Measurements from ENCODE around the gene LPCAT1.
"Not testable (repeated sequence)": the region's sequence is repeated elsewhere in the genome, so short reads cannot be mapped to it uniquely, and the experiment has no call there.

LPCAT1 gene, protein sequence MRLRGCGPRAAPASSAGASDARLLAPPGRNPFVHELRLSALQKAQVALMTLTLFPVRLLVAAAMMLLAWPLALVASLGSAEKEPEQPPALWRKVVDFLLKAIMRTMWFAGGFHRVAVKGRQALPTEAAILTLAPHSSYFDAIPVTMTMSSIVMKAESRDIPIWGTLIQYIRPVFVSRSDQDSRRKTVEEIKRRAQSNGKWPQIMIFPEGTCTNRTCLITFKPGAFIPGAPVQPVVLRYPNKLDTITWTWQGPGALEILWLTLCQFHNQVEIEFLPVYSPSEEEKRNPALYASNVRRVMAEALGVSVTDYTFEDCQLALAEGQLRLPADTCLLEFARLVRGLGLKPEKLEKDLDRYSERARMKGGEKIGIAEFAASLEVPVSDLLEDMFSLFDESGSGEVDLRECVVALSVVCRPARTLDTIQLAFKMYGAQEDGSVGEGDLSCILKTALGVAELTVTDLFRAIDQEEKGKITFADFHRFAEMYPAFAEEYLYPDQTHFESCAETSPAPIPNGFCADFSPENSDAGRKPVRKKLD

DNA sequence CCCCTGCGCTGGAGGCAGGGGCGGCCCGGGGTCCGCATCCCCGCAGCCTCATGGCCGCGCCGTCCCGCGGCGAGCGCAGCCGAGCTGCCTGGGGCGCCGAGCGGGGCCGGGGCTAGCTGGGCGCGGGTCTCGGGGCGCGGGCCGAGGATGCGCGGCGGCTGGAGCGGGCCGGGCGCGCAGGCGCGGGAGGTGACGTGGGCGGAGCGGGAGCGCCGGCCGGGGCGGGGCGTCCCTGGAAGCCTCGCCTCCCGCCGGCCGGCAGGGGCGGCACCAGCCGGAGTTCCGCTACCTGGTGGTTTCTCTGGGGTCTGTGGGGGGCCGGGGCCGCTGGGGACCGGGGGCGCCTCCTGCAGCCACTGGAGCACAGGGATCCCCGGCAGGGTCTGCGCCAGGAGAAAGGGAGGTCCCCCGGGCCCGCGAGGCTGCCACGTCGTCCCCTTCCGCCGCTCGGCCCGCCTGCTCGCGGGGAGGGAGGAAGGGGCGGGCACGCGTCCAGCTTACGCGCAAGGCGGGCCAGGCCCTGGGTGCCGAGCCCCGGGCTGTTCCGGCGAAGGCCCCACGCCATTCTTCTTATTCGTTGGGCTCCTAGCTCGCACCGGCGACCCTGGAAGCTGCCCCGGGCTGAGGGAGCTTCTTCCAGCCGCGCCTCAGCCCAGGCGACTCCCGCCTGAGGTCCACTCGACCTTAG, at the start of gene LPCAT1:
TSS of gene LPCAT1 (minus strand) at position 168 of the 688 bp plus-strand sequence. CDS start at position 52, 116 bp downstream.
- in situ Hi-C loops (cut with MboI; ENCODE audit: low sequenced_read_pairs) = no loop called here

DNA sequence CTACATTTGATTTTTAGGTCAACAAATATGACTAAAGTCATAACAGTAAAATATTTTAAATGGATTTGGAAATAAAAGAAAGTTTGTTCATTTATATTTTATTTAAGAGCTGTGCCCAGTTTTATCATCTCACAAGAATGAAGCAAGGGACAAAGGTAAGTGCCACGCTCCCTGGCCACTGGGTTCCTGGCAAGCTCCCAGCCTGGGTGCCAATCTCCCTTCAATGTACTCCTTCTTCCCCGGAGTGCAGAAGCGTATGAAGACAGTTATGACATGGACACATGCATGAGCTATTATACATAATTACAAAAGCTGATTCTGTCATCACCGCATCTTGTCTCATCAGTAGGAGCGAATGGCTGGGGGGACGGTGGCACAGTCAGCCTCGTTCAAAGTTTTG, 48.1 kb upstream of the LPCAT1 start:
- in situ Hi-C loops (cut with MboI; ENCODE audit: low sequenced_read_pairs) = not testable (repeated sequence)

DNA sequence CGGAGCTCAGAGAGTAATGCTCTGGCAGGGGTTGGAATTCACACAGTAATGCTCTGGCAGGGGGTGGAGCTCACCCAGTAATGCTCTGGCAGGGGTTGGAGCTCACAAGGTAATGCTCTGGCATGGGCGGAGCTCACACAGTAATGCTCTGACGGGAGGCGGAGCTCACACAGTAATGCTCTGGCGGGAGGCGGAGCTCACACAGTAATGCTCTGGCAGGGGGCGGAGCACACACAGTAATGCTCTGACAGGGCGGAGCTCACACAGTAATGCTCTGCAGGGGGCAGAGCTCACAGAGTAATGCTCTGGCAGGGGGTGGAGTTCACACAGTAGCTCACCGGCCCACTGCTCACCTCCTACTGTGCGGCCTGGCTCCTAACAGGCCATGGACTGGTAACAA, 47.2 kb upstream of the LPCAT1 start:
- in situ Hi-C loops (cut with MboI; ENCODE audit: low sequenced_read_pairs) = no loop called here

DNA sequence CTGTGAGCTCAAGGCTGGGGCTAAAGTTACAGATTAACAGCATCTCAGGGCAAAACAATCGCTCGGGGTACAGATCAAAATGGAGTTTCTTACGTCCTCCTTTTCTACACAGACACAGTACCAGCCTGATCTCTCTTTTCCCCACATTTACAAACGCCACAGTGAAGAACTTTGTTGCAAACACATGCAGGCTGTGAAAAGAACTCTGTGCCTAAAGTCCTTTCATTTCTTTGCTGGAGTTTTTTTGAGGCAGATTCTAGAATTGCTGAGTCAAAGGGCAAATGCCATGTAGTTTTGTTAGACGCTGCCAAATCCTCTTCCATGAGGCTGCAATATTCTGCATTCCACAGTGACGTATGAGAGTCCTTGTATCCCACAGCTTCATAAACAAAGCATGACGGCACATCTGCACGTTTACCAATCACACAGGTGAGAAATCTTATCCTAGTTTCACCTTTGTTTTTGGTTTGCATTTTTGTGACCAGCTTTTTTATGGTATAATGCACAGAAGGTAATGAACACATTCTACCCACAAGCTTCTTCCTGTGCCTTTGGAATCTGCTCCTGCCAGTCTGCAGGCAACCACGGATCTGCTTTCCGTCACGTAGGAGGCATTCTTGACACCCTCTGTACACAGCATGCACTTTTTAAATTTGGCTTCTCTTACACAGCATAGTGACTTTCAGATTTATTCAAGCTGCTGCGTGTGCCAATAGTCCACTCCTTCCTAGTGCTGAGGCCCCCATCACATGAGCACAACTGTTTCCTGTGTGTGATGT, 44.6 kb upstream of the LPCAT1 start:
- in situ Hi-C loops (cut with MboI; ENCODE audit: low sequenced_read_pairs) = no loop called here

DNA sequence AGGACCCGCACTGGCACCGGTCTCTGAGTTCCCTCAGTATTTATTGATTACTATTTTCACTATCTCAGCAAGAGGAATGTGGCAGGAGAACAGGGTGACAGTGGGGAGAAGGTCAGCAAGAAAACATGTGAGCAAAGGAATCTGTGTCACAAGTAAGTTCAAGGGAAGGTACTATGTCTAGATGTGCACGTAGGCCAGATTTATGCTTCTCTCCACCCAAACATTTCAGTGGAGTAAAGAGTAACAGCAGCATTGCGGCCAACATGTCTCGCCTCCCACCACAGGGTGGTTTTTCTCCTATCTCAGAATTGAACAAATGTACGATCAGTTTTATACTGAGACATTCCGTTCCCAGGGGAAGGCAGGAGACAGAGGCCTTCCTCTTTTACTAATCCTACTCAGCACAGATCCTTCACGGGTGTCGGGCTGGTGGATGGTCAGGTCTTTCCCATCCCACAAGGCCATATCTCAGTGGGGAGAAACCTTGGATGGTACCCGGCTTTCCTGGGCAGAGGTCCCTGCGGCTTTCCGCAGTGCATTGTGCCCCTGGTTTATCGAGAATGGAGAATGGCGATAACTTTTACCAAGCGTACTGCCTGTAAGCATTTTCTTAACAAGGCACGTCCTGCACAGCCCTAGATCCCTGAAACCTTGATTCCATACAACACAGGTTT, 43.9 kb upstream of the LPCAT1 start:
- in situ Hi-C loops (cut with MboI; ENCODE audit: low sequenced_read_pairs) = not testable (repeated sequence)

DNA sequence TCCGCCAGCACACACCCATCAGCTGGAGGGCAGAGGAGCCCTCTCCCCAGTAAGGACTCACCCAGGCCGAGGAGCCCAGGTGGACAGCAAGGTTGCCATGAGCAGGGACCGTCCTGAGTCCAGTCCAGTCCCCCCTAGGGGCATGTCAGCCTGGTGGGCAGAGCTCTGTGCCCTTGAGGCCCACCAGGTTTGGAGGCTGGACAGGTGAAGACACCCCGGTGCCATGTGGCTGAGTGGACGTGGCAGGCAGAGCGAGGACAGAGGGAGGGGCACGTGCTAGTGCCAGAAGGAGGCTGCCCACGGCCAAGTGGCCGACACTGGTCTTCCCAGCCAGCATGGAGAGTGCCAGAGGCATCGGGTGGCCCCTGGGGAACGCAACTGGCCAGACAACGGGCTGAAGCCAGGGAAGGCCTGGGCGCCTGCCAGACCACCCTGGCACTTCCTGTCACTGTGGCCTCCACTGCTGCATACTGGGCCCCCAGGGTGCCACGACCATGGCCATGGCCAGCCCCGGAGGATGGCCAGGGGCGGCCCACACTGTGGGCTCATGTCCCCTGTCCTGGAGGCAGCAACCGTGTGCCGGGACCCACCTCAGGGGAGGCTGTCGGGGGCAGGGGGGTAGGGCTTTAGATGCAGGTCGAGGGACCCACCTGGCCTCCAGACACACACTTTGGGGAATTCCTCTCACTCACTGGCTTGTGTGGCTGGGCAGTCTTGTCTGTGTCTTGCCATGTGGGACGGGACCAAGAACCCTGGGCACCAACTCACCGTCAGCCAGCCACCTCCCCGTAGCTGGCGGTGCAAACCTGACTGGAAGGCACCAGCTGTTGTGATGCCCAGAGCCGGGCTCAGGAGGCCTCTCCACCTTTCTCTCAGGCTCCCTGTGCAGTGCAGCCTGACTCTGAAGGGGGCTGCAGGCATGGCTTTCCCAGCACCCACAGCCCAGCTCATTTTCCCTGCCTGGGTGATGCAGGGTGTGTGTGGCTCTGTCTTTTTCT, 42.3 kb upstream of the LPCAT1 start:
- in situ Hi-C loops (cut with MboI; ENCODE audit: low sequenced_read_pairs) = no loop called here

DNA sequence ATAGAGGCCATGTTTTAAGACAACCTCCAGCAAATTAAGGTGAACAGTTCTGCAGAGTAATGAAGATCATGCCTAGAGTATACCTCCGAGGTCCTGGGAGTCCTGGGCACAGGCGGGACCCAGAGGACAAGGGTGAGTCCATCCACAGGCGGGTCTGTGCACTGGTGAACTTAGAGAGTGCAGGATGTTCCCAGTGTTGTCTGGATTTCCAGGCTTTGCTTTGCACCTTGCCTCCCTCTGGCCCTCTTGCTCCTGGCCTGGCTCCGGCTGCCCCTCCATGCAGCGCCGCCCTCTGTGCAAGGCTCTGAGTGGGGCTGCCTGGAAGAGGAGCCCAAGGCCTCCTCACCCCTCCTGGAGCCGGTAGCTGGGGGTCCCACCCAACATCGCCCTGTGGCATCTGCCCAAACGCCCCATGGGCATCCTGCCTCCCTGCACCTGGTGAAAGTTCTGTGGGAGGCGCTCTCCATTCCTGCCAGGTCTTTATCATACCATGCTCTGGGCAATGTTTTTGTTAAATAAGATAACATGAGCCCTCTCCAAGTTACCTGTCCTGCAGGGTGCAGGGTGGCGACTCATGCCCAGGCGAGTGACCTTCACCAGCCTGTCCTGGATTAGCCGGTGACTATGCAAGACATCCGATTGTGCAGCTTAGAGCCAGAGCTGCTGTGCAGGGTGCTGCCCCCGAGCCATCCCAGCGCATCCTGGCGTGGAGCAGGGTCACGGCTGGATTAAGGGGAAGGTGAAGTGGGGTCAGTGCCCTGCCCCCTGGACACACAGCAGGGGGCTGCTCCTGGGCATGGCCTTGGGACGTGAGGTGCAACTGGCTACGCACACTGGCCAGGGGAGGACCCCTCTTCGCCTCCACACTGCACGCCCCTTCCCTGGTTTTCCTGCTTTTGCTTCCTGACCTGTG, 41.3 kb upstream of the LPCAT1 start:
- in situ Hi-C loops (cut with MboI; ENCODE audit: low sequenced_read_pairs) = no loop called here

DNA sequence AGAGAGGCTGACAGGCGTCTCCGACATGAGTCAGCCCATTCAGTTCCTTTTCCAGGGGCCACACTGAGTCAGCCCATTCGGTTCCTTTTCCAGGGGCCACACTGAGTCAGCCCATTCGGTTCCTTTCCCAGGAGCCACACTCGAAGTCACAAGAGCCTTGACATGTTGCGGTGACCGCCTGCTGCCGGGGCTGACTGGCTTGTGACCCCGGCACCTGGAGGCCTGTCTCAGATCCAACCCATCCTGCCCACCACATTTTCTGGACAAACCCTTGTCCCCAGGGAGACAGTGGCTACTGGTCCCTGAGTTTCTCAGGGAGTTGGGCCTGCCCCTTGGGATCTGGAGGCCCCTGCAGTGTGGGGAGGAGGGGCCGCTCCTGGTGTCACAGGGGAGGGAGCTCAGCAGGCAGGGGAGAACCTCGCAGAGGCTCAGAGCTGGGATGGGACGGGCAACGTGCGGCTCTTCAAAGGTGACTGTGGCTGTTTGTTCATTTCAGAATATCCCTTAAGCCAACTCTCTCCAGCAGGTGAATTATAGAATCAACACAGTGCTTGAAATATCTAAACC, 40.5 kb upstream of the LPCAT1 start:
- in situ Hi-C loops (cut with MboI; ENCODE audit: low sequenced_read_pairs) = no loop called here

DNA sequence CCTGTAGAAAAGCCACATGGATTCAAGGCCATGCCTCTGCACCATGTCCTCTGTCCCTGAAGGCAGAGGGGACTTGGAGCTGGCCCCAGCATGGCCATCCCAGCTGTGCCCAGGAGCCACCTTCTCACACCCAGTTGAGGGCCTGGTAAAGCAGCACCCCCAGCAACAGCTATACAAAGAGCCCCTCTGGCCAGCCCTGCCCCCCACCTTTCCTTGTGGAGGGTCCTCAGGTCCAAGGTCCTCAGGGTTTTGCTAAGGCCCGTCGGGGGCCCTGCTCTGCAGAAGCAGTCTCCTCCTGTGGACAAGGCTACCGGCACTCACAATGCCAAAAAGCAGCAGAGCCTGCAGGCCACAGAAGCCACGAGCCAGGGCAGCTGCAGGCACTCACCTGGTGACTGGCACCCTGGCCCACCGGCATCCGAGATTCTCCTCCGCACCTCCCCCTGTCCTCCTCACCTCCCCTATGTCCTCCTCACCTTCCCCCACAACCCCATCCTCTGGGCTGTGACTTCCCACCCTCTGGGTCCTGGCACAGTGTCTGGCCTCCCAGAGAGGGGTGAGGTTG, 39.9 kb upstream of the LPCAT1 start:
- in situ Hi-C loops (cut with MboI; ENCODE audit: low sequenced_read_pairs) = no loop called here

DNA sequence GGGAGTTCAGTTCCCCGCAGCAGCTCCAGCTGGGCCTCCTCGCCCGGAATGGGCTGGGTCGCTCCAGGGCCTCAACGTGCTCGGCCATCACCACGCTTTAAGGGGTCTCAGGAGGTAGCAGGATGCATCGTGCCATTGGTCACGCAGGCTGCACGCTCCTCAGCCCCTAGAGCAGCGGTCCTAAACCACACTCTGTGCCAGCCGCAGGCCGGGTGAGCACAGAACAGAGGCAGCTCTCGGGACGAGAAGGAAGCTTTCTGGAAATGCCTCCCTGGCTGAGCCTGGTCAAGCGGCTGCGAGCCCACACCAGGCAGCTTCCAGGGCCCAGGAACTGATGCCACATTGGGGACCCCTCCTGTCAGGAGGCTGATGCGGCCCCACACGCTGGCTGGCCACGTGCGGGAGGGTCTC, 39.3 kb upstream of the LPCAT1 start:
- in situ Hi-C loops (cut with MboI; ENCODE audit: low sequenced_read_pairs) = no loop called here

DNA sequence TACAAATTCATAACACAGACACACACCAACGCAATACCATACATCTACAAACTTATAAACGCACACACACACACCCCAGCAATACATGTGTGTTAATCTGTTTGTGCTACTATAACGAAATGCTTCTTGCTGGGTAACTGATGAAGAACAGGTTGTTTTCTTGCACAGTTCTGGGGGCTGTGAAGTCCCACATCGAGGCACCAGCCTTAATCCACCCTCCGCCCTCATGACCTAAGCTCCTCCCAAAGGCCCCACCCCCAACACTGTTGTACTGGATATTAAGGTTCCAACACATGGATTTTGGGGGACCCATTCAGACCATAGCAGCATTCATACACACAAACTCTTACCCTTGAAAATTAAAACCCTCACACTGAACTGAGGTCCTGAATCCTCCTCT, 38.8 kb upstream of the LPCAT1 start:
- in situ Hi-C loops (cut with MboI; ENCODE audit: low sequenced_read_pairs) = no loop called here

DNA sequence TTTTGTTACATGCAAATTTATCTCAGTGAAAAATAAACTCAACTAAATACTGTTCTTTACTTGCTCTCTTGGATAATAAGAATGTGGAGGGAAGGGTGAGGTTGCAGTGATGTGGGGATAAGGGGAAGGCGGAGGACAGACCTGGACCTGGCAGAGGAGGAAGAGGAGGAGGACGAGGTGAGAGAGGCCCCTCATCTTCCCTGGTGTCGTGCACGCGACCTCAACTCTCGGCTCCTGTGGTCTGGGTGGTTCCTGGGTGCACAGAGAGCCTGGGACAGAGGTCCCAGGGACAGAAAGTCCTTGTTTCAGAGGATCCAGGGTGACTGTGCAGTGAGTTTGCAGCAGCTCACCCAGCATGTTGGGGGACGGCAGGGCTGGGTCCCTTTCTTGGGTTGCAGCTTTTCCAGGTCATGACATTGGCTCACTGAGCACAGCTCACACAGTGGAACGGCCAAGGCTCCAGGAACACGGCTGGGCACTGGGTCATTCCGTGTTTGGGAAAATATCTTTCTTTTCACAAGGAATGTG, 37.7 kb upstream of the LPCAT1 start:
- in situ Hi-C loops (cut with MboI; ENCODE audit: low sequenced_read_pairs) = no loop called here

DNA sequence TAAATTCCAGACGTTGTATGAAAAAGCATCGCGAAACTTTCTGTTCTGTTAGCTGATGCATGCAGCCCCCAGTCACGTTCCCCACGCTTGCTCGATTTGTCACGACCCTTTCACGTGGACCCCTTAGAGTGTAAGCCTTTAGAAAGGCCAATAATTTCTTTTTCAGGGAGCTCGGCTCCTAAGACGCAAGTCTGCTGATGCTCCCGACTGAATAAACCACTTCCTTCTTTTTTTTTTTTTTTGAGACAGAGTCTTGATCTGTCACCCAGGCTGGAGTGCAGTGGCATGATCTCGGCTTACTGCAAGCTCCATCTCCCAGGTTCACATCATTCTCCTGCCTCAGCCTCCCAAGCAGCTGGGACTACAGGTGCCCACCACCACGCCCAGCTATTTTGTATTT, 36.7 kb upstream of the LPCAT1 start:
- in situ Hi-C loops (cut with MboI; ENCODE audit: low sequenced_read_pairs) = not testable (repeated sequence)

DNA sequence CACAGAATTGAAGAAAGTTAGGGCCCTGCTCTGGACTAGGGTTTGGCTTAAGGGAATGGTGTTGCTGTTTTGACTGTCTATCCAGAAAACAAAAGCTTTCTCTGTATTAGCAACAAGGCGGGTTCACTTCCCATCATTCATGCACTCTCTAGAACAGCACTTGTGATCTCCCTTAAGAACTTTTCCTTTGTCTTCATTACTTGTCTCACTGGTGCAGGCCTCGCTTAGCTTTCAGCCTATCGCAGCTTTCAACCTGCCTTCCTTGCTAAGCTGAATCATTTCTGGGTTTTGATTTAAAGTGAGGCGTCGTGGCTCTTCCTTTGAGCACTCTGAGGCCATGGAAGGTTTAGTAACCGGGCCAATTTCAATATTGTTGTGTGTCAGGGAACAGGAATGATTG, 35.2 kb upstream of the LPCAT1 start:
- in situ Hi-C loops (cut with MboI; ENCODE audit: low sequenced_read_pairs) = no loop called here

DNA sequence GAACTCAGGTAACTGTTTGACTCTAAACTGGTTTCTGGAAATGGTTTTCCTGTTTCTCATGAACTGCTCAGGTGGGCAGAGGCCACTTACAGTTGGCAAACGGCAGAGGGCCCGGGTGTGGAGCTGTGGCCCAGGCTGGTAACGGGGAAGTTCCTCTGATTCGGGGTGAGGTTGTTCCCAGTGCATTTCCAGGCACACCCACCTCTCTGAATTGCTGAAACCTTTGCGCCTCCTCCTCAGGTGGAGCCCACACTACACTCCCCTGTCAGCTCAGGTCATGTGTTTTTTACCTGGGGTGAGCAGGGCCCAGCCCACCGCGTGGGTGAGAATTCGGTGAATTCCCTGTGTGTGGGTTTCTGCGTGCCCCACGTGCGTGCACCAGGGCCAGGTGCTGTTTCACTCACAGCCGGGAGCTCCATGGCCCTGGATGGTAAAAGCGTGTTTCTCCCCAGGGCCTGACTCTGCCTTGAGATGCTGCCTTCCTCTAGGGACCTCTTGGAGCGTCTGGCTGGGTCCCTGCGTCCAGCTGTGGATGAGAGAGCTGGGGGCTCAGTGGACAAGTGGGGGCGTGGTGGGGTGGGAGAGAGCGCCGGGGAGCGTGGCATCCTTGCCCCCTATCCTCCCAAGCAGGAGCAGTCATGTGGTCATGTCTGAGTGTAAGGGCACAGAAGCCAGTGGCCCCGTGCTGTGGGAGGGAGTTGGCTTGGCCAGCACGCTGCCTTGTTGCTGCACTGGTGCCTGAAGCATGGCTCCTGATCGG, 33.5 kb upstream of the LPCAT1 start:
- in situ Hi-C loops (cut with MboI; ENCODE audit: low sequenced_read_pairs) = no loop called here

DNA sequence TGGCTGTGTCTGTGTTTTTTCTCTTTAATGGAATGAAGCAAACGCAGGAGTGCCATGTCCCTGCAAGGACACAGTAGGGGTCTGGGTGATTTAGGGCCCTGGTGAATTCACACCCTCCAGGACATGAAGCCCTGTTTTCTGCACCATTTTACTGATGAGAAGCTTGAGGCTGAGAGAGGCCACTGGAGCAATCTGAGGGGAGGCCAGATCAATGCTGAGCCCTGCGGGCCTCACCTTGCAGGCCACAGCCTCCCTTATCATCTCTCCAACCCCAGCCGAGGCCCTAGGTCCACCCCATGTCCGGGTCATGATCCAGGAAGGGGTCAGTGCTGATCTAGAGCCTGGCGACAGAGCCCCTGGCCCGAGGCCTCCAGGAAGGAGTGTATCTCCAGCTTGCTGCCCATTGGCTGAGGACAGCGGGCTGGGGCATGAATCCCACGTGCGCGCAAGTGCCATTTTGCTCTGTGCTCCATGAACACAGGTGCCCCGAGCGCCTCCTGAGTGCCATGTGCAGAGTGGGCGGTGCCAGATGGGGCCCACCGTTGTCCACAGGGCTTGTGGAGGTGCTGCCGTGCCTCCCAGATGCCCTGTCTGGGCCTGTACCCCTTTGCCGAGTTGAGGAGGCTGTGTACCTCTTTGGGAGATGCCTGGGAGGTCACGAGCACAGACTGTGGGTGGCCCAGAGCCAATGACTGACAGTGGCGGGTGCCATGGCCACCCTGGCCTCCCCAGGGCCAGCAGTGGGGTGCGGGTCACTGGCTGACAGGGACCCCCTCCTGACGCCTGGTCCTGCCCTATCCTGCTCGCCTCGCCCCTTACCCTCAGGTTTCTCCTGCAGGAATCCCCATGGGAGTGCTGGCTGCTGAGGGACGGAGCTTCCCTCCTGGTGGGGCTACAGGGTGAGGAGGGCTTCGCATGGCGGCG, 32.3 kb upstream of the LPCAT1 start:
- in situ Hi-C loops (cut with MboI; ENCODE audit: low sequenced_read_pairs) = no loop called here
